GM21619 (cell line): ENCODE data around the gene ASAP3.

Experiments used
- ATAC-seq: cut with Tn5 transposase; IDR thresholded peaks from one replicate; pipeline ENCODE4 v1.9.1; 2021; ENCODE audit not compliant: unreplicated experiment

Gene ASAP3

GRCh38 chr1:23424293-23425192 is 59.4 kb downstream of the ASAP3 start, which contains the start of gene TCEA3:
Gene TCEA3 (minus strand): TSS chr1:23424748. CDS start chr1:23424633, 115 bp downstream.
- no peak for ATAC-seq

DNA sequence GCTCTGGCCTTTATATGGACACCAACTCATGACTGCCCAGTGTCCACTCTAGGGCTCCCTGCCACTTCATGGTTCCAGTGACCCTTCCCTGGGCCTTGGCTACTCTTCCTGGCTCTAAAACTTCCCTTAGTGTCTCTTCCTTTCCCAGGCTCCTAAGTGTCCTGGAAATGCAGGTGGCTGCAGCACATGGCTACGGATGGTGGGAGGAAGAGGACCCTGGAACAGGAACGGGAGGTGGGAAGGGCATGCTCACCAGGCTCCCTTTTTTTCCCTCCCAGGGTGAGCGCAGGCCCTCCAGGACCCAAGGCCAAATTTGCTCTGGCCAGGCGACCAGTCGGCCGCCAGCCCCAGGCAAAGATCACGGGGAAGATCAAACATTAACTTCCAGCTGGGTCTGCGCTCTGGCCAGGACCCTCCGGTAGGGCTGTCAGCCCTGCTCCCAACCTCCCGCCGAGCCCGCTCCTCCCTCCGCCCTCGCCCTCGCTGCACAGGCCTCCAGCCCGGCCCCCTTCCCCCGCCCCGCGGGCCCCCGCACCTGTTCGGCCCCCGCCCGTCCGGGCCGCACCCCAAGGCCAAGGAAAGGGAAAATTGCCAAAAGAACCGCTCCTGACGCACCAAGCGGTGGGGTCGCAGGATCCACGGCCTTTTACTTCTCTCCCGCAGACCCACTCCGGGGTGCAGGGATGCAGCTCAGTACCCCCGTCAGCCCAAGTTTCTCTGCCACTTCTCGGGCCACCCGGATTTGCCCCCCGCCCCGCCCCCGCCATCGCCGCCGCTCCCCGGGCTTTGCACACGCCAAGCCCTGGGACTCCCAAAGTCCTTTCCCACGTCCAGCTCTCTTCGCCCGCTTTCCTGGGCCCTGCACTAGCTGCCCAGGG is 60.3 kb downstream of the ASAP3 start:
- no peak for ATAC-seq

GRCh38 chr1:23422941-23423340 is 61.0 kb downstream of the ASAP3 start:
- ATAC-seq = no peak

GRCh38 chr1:23422241-23422877 is 61.6 kb downstream of the ASAP3 start:
- ATAC-seq = no peak

DNA sequence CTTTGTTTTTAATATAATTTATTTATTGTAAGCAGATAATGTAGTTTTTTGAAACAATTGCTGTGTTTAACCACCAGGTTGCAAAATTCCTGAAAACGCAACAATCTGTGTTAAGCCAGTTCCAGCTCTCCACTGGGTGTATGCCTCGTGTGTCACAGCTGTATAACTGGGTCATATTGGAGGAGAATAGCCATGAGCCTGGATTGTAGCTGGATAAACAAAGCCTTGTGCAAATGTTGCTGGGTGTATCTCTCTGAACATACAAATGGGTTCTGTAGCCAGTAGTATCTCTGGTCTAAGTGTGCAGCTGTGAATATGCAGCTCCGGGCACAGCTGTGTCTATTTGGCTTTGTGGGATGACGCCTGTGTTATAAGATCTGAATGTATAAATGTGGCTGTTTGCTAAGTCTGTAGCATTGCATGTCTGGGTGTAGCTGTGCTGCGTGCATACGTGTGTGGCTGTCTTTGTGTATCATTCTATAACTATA is 62.2 kb downstream of the ASAP3 start:
- no peak for ATAC-seq

- no peak for ATAC-seq
These were observed 62.6 kb downstream of the ASAP3 start for GRCh38 chr1:23421343-23421742.

DNA sequence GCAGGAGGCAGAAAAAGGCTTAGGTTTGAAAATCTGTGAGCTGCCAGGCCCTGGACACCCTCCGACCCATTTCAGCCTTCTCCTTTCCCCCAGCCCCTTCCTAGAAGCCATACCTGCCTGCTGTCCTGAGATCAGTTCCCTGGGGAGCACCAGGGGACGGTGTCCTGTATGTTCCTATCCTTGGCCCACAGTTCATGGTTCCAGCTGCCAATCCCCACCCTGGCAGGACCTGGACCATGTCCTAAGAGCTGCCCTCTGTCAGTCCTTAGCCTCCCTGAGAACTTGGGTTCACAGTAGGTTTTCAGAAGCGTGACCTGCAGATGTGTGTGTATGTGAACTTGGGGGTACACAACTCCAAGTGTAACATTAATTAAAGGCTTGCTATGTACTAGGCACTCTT is 63.2 kb downstream of the ASAP3 start:
- ATAC-seq = no peak

DNA sequence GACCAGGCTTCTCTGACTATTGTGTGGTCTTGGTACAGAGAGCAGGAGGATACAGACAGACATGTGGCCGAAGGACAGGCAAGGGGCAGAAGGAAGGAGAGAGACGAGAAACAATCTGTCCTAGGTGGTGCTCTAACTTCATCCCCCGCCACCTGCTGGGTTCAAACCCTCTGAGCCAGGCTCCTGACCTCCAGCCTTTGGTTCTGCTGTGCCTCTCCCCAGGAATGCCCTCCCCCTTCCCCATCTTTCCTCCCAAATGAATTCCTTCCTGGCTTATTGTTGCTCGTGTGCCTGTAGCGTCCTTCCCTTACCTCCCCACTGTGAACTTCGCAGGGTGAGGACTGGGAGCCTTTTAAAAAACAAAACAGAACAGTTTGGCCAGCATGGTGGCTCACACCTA is 64.8 kb downstream of the ASAP3 start:
- ATAC-seq = no peak

- no peak for ATAC-seq
These were observed 66.4 kb downstream of the ASAP3 start for GRCh38 chr1:23417570-23417969.

DNA sequence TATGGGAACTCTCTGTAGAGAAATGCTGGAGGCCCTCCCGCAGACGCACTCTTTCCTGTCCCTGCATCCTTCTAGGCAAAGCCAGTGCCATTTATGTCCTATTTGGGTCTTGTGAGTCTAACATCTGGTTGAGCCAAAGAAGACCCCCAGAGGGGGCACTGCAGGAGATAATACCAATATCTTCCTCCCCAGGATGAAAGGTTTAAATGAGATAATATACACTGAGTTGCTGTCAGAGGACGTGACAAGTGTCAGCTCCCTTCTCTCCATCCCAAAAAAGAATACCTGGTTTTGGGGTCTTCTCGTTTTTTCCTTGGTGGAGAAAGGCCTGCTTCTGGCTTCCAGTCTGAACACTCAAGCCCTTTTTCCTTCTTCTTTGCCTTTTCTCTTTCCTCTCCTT is 67.0 kb downstream of the ASAP3 start:
- ATAC-seq = no peak

DNA sequence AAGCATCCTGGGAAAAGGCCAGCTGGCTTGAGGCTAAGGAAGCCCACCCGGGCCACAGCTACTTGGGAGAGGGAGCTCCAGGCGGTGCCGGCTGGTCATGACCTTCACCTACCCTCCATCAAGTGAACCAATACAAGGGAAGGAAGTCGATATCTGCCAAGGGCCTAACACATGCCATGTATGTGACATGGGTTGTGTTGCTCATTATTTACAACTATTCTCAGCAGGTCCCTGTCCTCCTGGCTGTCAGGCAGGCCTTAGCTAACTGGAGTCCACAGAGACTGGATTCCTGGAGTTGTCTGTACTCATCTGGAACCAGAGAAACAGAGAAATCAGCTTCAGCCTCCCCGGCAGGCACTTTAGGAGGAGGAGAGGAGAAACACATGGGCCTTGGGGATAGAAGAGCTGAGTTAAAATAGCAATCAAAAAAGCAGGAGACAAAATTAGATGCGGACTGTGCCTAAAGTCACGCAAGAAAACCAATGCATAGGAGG is 75.1 kb downstream of the ASAP3 start:
- ATAC-seq = no peak

GRCh38 chr1:23407016-23407630 is 76.9 kb downstream of the ASAP3 start:
- ATAC-seq = no peak

DNA sequence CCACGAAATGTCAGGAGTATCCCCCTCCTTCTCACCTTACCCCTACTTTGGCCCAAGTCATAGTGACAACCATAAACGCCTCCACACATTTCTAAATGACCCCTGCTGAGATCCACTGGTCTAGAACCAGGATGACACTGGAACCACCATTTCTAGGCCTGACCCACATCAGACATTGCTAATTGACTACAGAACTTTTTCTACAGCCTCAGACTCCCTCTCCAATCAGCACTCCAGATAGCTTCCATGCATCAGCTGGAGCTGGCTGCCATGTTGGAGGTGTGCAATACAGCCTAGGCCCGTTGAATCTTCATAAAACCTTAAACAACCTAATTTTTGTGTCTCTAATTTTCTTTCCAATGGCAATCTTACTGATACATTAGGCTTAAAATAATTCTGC is 78.0 kb downstream of the ASAP3 start:
- ATAC-seq = no peak

DNA sequence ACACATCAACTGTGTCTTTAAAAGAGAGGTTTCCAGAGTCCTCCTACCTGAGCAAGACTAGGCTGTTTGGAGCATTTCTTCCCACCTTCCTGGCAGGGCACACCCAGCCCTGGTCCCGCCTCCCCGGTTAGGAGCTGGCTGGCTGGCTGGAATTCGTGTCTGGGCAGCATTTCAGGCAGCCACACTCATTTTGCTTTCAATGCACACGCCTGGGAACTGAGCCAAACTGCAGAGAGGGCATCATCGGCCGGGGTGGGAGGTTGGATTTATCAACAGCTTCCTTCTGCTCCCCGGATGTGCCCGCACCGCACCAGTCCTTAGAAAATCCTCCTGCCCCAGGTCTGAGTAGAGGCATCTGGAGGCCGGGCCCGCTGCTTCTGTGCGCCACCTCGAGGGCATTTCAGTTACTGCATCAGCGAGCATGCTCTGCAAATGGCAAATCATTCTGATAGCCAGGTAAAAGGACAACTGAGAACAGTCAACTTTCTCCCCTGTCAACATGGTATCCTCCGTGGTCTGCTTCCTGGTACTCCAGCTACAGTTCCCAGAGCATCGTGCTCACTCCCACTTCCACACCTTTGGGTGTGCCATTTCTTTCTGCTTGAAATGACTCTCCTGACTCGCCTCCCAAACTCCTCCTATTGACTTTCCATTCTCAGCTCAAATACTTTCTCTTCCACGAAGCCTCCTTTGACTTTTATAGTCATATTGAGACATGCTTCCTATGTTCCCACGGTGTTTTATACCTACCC is 80.1 kb downstream of the ASAP3 start:
- ATAC-seq = no peak

DNA sequence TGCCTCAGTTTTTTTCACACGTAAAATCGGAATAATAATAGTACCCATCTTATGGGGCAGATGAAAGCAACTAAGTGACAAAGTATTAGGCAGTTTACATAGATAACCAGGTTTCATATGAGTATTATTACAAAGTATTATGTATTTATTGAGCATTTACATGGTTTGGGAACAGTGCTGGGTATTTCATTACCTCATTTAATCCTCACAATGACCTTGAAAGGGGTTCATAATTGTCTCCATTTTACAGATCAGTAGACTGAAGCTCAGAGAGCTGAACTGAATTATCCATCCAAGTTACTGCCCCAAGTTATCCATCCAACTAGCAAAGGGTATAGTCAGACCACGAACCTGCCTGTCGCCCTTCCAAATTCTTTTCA is 80.6 kb downstream of the ASAP3 start:
- ATAC-seq = no peak

- ATAC-seq = no peak
These were observed 81.0 kb downstream of the ASAP3 start for GRCh38 chr1:23403038-23403336.

GRCh38 chr1:23402286-23403037 is 81.5 kb downstream of the ASAP3 start:
- ATAC-seq = no peak

- ATAC-seq = no peak
These were observed 82.7 kb downstream of the ASAP3 start for GRCh38 chr1:23401313-23401712.

- ATAC-seq = no peak
These were observed 83.5 kb downstream of the ASAP3 start for GRCh38 chr1:23400324-23401114.
